HepG2 (cell line): ENCODE data around the gene GLB1L. TPM values are rescaled to one million over a fixed set of nuclear protein-coding genes. Genes with fewer than 3 reads are reported as not detected.

Source experiments
- DMTF1 ChIP-seq: sonication (generic); formaldehyde crosslinking; IDR thresholded peaks from 2 replicates; pipeline ENCODE4 v1.4.0; 2020; ENCODE audit warnings: mild to moderate bottlenecking, missing genetic modification reagents
- EED ChIP-seq: sonication (generic); formaldehyde crosslinking; IDR thresholded peaks from 2 replicates; pipeline ENCODE4 v1.5.0; 2020; ENCODE audit warnings: mild to moderate bottlenecking, missing genetic modification reagents
- FOXO1 ChIP-seq: sonication (generic); formaldehyde crosslinking; IDR thresholded peaks from 2 replicates; pipeline ENCODE4 v1.4.0; 2020; ENCODE audit warnings: missing genetic modification reagents
- HNRNPH1 ChIP-seq: fragments of 200-400 bp; formaldehyde crosslinking; optimal IDR thresholded peaks from 2 replicates; pipeline ENCODE3; 2017; ENCODE audit warnings: mild to moderate bottlenecking, low read depth, low read length
- KDM4B ChIP-seq: sonication (generic); formaldehyde crosslinking; IDR thresholded peaks from 2 replicates; pipeline ENCODE4 v1.4.0; 2020; ENCODE audit warnings: missing genetic modification reagents
- MAZ ChIP-seq, 2 experiments: sonication (generic) in 1 of 2; formaldehyde crosslinking in 1 of 2; IDR thresholded peaks; 2 replicates each; pipeline versions ENCODE4 v1.5.0 to v1.6.1; 2012 to 2020; ENCODE audit warnings: low read depth in 2 of 2, mild to moderate bottlenecking in 2 of 2, borderline replicate concordance in 1 of 2, improper control_type of control experiment in 1 of 2, low read length in 1 of 2, missing genetic modification reagents in 1 of 2, moderate library complexity in 1 of 2
- NFATC3 ChIP-seq: sonication (generic); formaldehyde crosslinking; IDR thresholded peaks from 2 replicates; pipeline ENCODE4 v1.5.1; 2020; ENCODE audit warnings: mild to moderate bottlenecking, missing genetic modification reagents
- NFYC ChIP-seq: IDR thresholded peaks from 2 replicates; pipeline ENCODE4 v1.6.1; 2016; ENCODE audit warnings: missing genetic modification reagents, missing compliant biosample characterization
- NKX3-1 ChIP-seq: sonication (generic); formaldehyde crosslinking; IDR thresholded peaks from 2 replicates; pipeline ENCODE4 v1.5.0; 2020; ENCODE audit warnings: missing genetic modification reagents
- POGZ ChIP-seq: sonication (generic); formaldehyde crosslinking; IDR thresholded peaks from 2 replicates; pipeline ENCODE4 v1.4.0; 2020; ENCODE audit warnings: mild to moderate bottlenecking, missing genetic modification reagents
- ZBTB39 ChIP-seq: sonication (generic); formaldehyde crosslinking; IDR thresholded peaks from 2 replicates; pipeline ENCODE4 v1.5.0; 2020; ENCODE audit warnings: missing genetic modification reagents
- ZBTB42 ChIP-seq: sonication (generic); formaldehyde crosslinking; IDR thresholded peaks from 2 replicates; pipeline ENCODE4 v1.5.0; 2020; ENCODE audit warnings: mild to moderate bottlenecking, missing genetic modification reagents
- ZFP82 ChIP-seq: sonication (generic); formaldehyde crosslinking; IDR thresholded peaks from 2 replicates; pipeline ENCODE4 v1.5.1; 2020; ENCODE audit warnings: mild to moderate bottlenecking, missing genetic modification reagents, borderline replicate concordance
- ZFP90 ChIP-seq: sonication (generic); formaldehyde crosslinking; IDR thresholded peaks from 2 replicates; pipeline ENCODE4 v1.8.0; 2022; ENCODE audit warnings: missing genetic modification reagents, mild to moderate bottlenecking, inconsistent platforms, borderline replicate concordance
- ZNF333 ChIP-seq: sonication (generic); formaldehyde crosslinking; IDR thresholded peaks from 2 replicates; pipeline ENCODE4 v1.4.0; 2020; ENCODE audit warnings: mild to moderate bottlenecking, missing genetic modification reagents, borderline replicate concordance
- ZNF367 ChIP-seq: sonication (generic); formaldehyde crosslinking; IDR thresholded peaks from 2 replicates; pipeline ENCODE4 v1.4.0; 2020; ENCODE audit warnings: missing genetic modification reagents, borderline replicate concordance
- ZNF629 ChIP-seq: sonication (generic); formaldehyde crosslinking; conservative IDR thresholded peaks from 2 replicates; pipeline ENCODE4 v1.5.0; 2020; ENCODE audit warnings: missing genetic modification reagents
- polyA plus RNA-seq, 8 experiments: library from polyadenylated mRNA; depleted of rRNA in 3 of 8; stranded (reverse) in 7 of 8; unstranded in 1 of 8; fragments of >200 nt; fragmentation: Illumina TruSeq in 4 of 8; extraction: Trizol in 4 of 8; gene quantifications; 2 replicates each; pipeline versions ENCODE4 v1.2.1 to v1.2.3, GENCODE V29; 2011 to 2016; ENCODE audit warnings: low read depth in 4 of 8, missing spikeins in 1 of 8, mixed read lengths in 1 of 8; ENCODE audit not compliant: insufficient read depth in 1 of 8
- total RNA-seq, 5 experiments: library from RNA; depleted of rRNA; stranded (reverse); fragments of >200 nt; fragmentation: Illumina TruSeq; extraction: Trizol; gene quantifications; 2 replicates each; pipeline ENCODE4 v1.2.3, GENCODE V29; 2016; ENCODE audit warnings: low read depth in 1 of 5
- TF ChIP-seq, protein P1 (sequence below): sonication (generic); formaldehyde crosslinking; IDR thresholded peaks from 2 replicates; pipeline ENCODE4 v1.8.0; 2022; ENCODE audit warnings: missing genetic modification reagents, mild to moderate bottlenecking, borderline replicate concordance
- TF ChIP-seq, protein P2 (sequence below): sonication (generic); formaldehyde crosslinking; IDR thresholded peaks from 2 replicates; pipeline ENCODE4 v1.4.0; 2020; ENCODE audit warnings: missing genetic modification reagents

GLB1L gene
- total and polyA plus RNA-seq, 2 of the 13 experiments (the other 11 are each of a cell fraction or from before 2014, with no cell fraction given): 6.8 to 7.3 TPM

- no peak for TF ChIP-seq KDM4B (CRISPR knock-in tag)
- TF ChIP-seq HNRNPH1: no peak
- TF ChIP-seq NKX3-1 (CRISPR knock-in tag): 0 out of 2 replicates have a peak, but pooled peaks have one; percentile 21
- TF ChIP-seq ZBTB39 (CRISPR knock-in tag): 0 out of 2 replicates have a peak, but pooled peaks have one; percentile 65
- TF ChIP-seq EED (CRISPR knock-in tag): no peak
- no peak for TF ChIP-seq NFYC (CRISPR knock-in tag)
- peak; percentile 11; the same call in 1 of the 2 replicates for TF ChIP-seq ZNF333 (CRISPR knock-in tag)
- TF ChIP-seq FOXO1 (CRISPR knock-in tag): 0 out of 2 replicates have a peak, but pooled peaks have one; percentile 7
- TF ChIP-seq, protein P1, sequence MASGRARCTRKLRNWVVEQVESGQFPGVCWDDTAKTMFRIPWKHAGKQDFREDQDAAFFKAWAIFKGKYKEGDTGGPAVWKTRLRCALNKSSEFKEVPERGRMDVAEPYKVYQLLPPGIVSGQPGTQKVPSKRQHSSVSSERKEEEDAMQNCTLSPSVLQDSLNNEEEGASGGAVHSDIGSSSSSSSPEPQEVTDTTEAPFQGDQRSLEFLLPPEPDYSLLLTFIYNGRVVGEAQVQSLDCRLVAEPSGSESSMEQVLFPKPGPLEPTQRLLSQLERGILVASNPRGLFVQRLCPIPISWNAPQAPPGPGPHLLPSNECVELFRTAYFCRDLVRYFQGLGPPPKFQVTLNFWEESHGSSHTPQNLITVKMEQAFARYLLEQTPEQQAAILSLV (CRISPR knock-in tag): peak; percentile 72; the same call in 1 of the 2 replicates
- TF ChIP-seq NFATC3 (CRISPR knock-in tag): peak; percentile 56; the same call in 1 of the 2 replicates
- 0 out of 2 replicates have a peak, but pooled peaks have one; percentile 10 for TF ChIP-seq POGZ (CRISPR knock-in tag)
- TF ChIP-seq ZBTB42 (CRISPR knock-in tag): 0 out of 2 replicates have a peak, but pooled peaks have one; percentile 67
- TF ChIP-seq ZFP82 (CRISPR knock-in tag): no peak
- 0 out of 2 replicates have a peak, but pooled peaks have one; percentile 23 for TF ChIP-seq ZNF367 (CRISPR knock-in tag)
- TF ChIP-seq ZFP90 (CRISPR knock-in tag): peak; percentile 88; the same call in 1 of the 2 replicates
- TF ChIP-seq, protein P2, sequence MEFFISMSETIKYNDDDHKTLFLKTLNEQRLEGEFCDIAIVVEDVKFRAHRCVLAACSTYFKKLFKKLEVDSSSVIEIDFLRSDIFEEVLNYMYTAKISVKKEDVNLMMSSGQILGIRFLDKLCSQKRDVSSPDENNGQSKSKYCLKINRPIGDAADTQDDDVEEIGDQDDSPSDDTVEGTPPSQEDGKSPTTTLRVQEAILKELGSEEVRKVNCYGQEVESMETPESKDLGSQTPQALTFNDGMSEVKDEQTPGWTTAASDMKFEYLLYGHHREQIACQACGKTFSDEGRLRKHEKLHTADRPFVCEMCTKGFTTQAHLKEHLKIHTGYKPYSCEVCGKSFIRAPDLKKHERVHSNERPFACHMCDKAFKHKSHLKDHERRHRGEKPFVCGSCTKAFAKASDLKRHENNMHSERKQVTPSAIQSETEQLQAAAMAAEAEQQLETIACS (CRISPR knock-in tag): no peak
- no peak for TF ChIP-seq DMTF1 (CRISPR knock-in tag)
- TF ChIP-seq MAZ (IDR thresholded peaks at IDR 0.05; ENCODE audit: borderline replicate concordance, low read depth, low read length): no peak; the same call in 1 of the 2 replicates
- 0 out of 2 replicates have a peak, but pooled peaks have one; percentile 36 for TF ChIP-seq MAZ (CRISPR knock-in tag; IDR thresholded peaks at IDR 0.05; ENCODE audit: low read depth)
- TF ChIP-seq ZNF629 (CRISPR knock-in tag): peak; percentile 15; the same call in 1 of the 2 replicates
Measured at GRCh38 chr2:219253753-219254589, 8.7 kb upstream of the GLB1L start, which contains the start of gene TUBA4A (continued).
